ENCODE measurements around the gene CCNG2. TPM values are rescaled to one million over a fixed set of nuclear protein-coding genes. Genes with fewer than 3 reads are reported as not detected.

Gene CCNG2
- total and polyA plus RNA-seq, 12 donors = 5.4 to 69.2 (median 20.9) TPM

DNA sequence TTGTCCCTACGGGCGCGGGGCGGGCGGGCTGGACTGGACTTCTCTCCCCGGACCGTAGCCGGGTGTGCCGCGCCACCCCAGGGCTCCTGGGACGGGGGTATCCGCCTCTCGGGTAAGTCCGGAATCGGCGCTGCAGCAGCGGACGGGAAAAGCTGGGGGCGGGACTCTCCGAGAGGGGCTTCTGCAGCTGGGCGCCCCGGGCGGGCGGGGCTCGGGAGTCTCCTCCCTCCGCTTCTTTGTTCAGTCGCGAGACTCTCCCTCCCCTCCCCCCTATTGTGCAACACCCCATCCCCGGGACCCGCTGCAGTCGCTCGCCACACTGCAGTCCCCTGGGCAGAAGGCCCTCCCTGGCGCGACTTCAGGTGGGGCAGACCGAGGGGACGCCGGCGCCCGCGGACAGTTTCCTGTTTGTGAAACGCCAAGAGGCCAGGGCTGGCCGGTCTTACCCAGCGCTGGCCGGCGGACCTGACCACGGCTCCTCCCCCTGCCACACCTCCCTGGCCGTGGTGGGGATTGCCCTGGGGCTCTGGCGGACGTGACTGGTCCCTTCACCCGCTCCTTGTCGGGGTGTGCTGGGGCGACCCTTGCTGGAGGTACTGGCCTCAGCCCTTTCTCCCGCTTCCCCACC is 966 bp downstream of the CCNG2 start:
- Histone ChIP-seq H3K9me3 (replicated peaks in 1 of 3) (no peaks in the 10 kb centered on the region), H3K4me1 (replicated peaks in 1 of 2) (peaks cover 7 to 28% of the 10 kb centered on the region in 2 donors), H3K27me3 (no peaks in the 10 kb centered on the region), H3K36me3 (replicated peaks in 1 of 2) (peaks cover 0 to 41% of the 10 kb centered on the region in 2 donors), H3K27ac (peak overlapping the region in 4 of 5 donors; percentile 67 to 95 (median 86)), H3K4me3 (peak overlapping the region; percentile 56 to 97 (median 80))
- TF ChIP-seq POLR2A (IDR thresholded peaks at IDR 0.05) = peak; percentile 15 to 34
- TF ChIP-seq, protein P1, sequence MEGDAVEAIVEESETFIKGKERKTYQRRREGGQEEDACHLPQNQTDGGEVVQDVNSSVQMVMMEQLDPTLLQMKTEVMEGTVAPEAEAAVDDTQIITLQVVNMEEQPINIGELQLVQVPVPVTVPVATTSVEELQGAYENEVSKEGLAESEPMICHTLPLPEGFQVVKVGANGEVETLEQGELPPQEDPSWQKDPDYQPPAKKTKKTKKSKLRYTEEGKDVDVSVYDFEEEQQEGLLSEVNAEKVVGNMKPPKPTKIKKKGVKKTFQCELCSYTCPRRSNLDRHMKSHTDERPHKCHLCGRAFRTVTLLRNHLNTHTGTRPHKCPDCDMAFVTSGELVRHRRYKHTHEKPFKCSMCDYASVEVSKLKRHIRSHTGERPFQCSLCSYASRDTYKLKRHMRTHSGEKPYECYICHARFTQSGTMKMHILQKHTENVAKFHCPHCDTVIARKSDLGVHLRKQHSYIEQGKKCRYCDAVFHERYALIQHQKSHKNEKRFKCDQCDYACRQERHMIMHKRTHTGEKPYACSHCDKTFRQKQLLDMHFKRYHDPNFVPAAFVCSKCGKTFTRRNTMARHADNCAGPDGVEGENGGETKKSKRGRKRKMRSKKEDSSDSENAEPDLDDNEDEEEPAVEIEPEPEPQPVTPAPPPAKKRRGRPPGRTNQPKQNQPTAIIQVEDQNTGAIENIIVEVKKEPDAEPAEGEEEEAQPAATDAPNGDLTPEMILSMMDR (IDR thresholded peaks at IDR 0.05) = peak in 2 of 6 experiments; percentile 14 to 29
- peak; percentile 85 to 92 (median 88) for DNase-seq
- intact Hi-C loops (cut with DNase I) = loop anchor here (10.0 kb wide), 2 partner anchors 63 to 73 kb away; no protein-coding TSS in a partner anchor
- WGBS, 4 donors = 0 to 1% (median 0%) methylated on average over 21 to 53 of the region's 53 CpGs

DNA sequence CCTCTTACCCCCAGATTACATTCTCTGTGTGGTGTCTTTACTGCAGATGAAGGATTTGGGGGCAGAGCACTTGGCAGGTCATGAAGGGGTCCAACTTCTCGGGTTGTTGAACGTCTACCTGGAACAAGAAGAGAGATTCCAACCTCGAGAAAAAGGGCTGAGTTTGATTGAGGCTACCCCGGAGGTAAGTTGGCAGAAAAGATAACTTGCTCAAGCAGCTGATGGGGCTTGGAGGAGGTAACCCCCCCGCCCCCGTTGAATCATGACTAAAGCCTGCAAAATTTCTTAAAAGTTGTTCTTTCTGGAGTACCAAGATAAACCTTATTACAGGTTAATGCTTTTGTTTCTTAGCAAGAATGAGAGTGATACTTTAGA is 1.5 kb downstream of the CCNG2 start:
- intact Hi-C loops (cut with DNase I) = loop anchor here (10.0 kb wide), 2 partner anchors 64 to 74 kb away; no protein-coding TSS in a partner anchor
- peak overlapping the region in 3 of 5 donors; percentile 81 to 95 (median 90) for H3K27ac ChIP-seq
- no peaks in the 10 kb centered on the region for H3K9me3 ChIP-seq (replicated peaks in 1 of 3)
- 4 to 7% (median 6%) methylated on average over 6 of the region's 6 CpGs for WGBS, 4 donors
- no peaks in the 10 kb centered on the region for H3K27me3 ChIP-seq
- H3K36me3 ChIP-seq (replicated peaks in 1 of 2) = peaks cover 0 to 46% of the 10 kb centered on the region in 2 donors
- H3K4me1 ChIP-seq (replicated peaks in 1 of 2) = peaks cover 7 to 28% of the 10 kb centered on the region in 2 donors
- H3K4me3 ChIP-seq = peak overlapping the region; percentile 56 to 97 (median 80)
- DNase-seq = peak in 4 of 7 donors; percentile 17 to 38 (median 28)
- TF ChIP-seq POLR2A (IDR thresholded peaks at IDR 0.05) = no peak
- TF ChIP-seq, protein P1 (IDR thresholded peaks at IDR 0.05) = no peak

DNA sequence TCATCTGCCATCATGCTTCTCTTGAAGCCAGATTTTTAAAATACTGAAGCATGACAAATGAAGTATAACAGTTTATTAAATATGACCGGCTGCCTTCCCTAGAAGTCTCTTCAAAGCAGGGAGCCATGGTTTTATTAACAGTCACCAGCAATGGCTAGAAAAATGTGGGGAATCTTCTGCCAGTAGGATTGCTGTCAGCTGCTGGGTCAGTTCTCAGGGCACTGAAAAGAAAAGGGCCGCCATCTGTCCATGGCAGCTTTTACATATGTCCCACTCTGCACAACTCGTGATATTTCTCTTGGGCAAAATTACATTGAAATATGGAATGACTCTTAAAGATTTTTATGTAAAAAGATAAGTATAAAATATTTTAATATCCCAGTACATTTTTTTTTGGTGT is 2.8 kb downstream of the CCNG2 start:
- Histone ChIP-seq H3K9me3 (replicated peaks in 1 of 3) (no peaks in the 10 kb centered on the region), H3K27ac (no peak overlapping the region), H3K4me3 (no peak overlapping the region), H3K4me1 (replicated peaks in 1 of 2) (peaks cover 7 to 28% of the 10 kb centered on the region in 2 donors), H3K27me3 (no peaks in the 10 kb centered on the region), H3K36me3 (replicated peaks in 1 of 2) (peaks cover 0 to 60% of the 10 kb centered on the region in 2 donors)
- DNase-seq = no peak
- intact Hi-C loops (cut with DNase I) = loop anchor here (10.0 kb wide), 2 partner anchors 65 to 75 kb away; no protein-coding TSS in a partner anchor
- no peak for TF ChIP-seq POLR2A (IDR thresholded peaks at IDR 0.05)
- TF ChIP-seq, protein P1 (IDR thresholded peaks at IDR 0.05) = no peak
- 74 to 83% (median 77%) methylated on average over 3 of the region's 3 CpGs for WGBS, 4 donors

DNA sequence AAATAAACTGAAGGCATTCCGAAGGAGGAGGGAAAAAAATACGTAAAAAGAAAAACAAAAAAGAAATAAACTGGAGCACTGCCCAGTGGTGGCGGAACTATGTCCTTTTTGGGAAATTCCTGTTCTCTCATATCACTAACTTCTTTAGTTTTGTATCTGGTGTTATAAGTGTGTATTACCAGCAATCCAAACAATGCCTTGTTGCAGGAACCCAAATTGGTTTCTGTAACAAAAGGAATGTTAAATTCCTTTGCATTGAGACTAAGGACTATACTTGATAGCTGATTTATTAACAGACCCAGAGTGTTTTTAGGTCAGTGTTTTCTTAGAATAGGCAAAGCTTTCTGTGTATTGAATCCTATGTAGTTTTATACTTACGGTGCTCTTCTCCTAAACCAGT is 6.6 kb downstream of the CCNG2 start:
- TF ChIP-seq, protein P1 (IDR thresholded peaks at IDR 0.05) = no peak
- TF ChIP-seq POLR2A (IDR thresholded peaks at IDR 0.05) = no peak
- no peaks in the 10 kb centered on the region for H3K9me3 ChIP-seq (replicated peaks in 1 of 3)

More for the DNA sequence above, 6.6 kb downstream of the CCNG2 start:
- H3K27ac ChIP-seq = no peak overlapping the region
- H3K27me3 ChIP-seq = no peaks in the 10 kb centered on the region
- 70 to 86% (median 83%) methylated on average over 4 of the region's 4 CpGs for WGBS, 4 donors
- no peak overlapping the region for H3K4me3 ChIP-seq
- no peak for DNase-seq
- intact Hi-C loops (cut with DNase I) = no loop called here
- peaks cover 3 to 13% of the 10 kb centered on the region in 2 donors for H3K4me1 ChIP-seq (replicated peaks in 1 of 2)
- peaks cover 0 to 93% of the 10 kb centered on the region in 2 donors for H3K36me3 ChIP-seq (replicated peaks in 1 of 2)
